ENCODE measurements around the gene MFN2.

DNA sequence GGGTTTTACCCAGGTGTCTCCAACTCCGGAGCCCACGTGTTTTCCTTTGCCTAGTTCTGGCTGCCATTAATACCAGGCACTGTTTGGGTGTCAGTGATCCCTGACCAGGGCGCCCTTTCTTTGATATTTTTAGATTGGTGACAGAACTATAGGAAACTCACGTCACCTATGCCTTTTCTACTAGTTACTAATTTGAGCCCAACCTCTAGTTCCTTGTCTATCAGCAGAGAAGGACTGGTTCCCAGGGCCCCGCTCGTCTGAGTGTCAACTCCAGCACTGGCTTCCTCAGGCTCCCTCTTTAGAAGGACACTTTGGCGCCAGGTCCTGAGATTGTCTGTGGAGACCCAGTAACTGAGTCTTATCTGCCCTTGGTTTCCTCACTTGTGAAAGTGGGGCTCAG, 9.4 kb downstream of the MFN2 start:
- no peak for TF ChIP-seq POLR2A (IDR thresholded peaks at IDR 0.05)
- no peak for TF ChIP-seq CTCF (IDR thresholded peaks at IDR 0.05)
